ENCODE measurements around the gene ODAM.
"Not testable (repeated sequence)": the region's sequence is repeated elsewhere in the genome, so short reads cannot be mapped to it uniquely, and the experiment has no call there.

Gene ODAM

DNA sequence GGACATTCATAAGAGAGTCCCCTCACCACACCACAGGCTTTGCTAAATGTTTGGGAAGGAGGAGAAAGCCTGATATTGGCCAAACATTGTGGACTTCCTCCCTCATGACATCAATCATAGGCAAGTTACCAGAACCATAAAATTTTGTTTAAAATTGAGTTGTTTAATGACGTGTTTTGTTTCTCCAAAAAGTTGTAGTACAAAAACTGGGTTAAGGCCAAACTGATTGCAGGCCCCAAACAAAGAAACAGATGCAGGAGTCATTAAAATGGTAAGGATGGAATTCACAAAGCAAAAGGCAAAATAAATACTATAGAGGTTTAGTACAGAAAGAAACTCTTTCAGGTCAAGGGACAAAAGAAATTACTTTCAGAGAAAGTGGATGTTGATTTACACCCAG is 3.9 kb upstream of the ODAM start:
- CTCF ChIA-PET, result no interaction called here
- no peak overlapping the region for H3K27ac Mint-ChIP-seq

GRCh38 chr4:70192895-70193294 is 2.6 kb upstream of the ODAM start:
- Mint-ChIP-seq H3K27ac (no peak overlapping the region), H3K4me1 (no peaks in the 10 kb centered on the region), H3K9me3 (no peaks in the 10 kb centered on the region), H3K27me3 (no peaks in the 10 kb centered on the region), H3K36me3 (no peaks in the 10 kb centered on the region), H3K4me3 (no peak overlapping the region)
- no peak for DNase-seq
- CTCF ChIA-PET, result interaction anchor here (1.9 kb wide), 1 partner anchor 9 kb away, joined by 10 read pairs; no protein-coding TSS in a partner anchor

More for the DNA sequence above, 3.9 kb upstream of the ODAM start:
- no peak overlapping the region for H3K4me3 Mint-ChIP-seq
- H3K36me3 Mint-ChIP-seq, result no peaks in the 10 kb centered on the region
- H3K27me3 Mint-ChIP-seq, result no peaks in the 10 kb centered on the region
- H3K4me1 Mint-ChIP-seq, result no peaks in the 10 kb centered on the region
- H3K9me3 Mint-ChIP-seq, result no peaks in the 10 kb centered on the region
- DNase-seq, result no peak

- Mint-ChIP-seq H3K4me1 (no peaks in the 10 kb centered on the region), H3K9me3 (no peaks in the 10 kb centered on the region), H3K36me3 (no peaks in the 10 kb centered on the region), H3K4me3 (no peak overlapping the region), H3K27me3 (no peaks in the 10 kb centered on the region), H3K27ac (no peak overlapping the region)
- DNase-seq, result no peak
- CTCF ChIA-PET, result interaction anchor here (1.3 kb wide), 1 partner anchor 12 kb away, joined by 3 read pairs; no protein-coding TSS in a partner anchor
Measured at GRCh38 chr4:70196857-70197256, 1.3 kb downstream of the ODAM start.

GRCh38 chr4:70197842-70198241 is 2.3 kb downstream of the ODAM start:
- no peak for DNase-seq
- H3K4me3 Mint-ChIP-seq, result no peak overlapping the region
- H3K36me3 Mint-ChIP-seq, result no peaks in the 10 kb centered on the region
- H3K27me3 Mint-ChIP-seq, result no peaks in the 10 kb centered on the region
- H3K9me3 Mint-ChIP-seq, result no peaks in the 10 kb centered on the region
- no peaks in the 10 kb centered on the region for H3K4me1 Mint-ChIP-seq
- H3K27ac Mint-ChIP-seq, result no peak overlapping the region
- CTCF ChIA-PET, result interaction anchor here (1.1 kb wide), 1 partner anchor 14 kb away, joined by 3 read pairs; no protein-coding TSS in a partner anchor

- Mint-ChIP-seq H3K27ac (no peak overlapping the region), H3K36me3 (no peaks in the 10 kb centered on the region), H3K4me1 (no peaks in the 10 kb centered on the region), H3K4me3 (no peak overlapping the region), H3K27me3 (no peaks in the 10 kb centered on the region), H3K9me3 (no peaks in the 10 kb centered on the region)
- CTCF ChIA-PET, result no interaction called here
- no peak for DNase-seq
Measured at GRCh38 chr4:70203601-70204000, 8.1 kb downstream of the ODAM start.

GRCh38 chr4:70212752-70213151 is 17.2 kb downstream of the ODAM start:
- DNase-seq, CTCF ChIA-PET, H3K4me1 Mint-ChIP-seq, H3K27ac Mint-ChIP-seq, H3K36me3 Mint-ChIP-seq, H3K27me3 Mint-ChIP-seq, H3K4me3 Mint-ChIP-seq, H3K9me3 Mint-ChIP-seq: not testable (repeated sequence)

DNA sequence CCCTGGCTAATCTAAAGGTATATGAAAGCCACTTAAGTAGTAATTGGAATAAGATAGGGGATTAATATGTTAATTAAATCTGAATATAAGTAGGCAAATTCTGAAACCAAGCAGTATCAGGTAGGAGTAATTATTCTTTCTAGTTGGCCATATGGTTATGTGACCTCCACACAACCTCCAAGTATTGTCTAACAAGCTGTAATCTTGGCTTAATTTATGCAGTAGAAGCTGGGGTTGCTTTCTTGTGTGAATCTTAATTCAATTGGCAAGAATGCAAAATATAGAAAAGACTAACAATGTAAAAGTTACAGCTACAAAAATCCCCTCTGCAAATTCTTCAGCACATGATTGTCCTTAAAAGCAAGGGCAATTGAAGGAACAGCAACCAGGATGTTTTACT is 20.6 kb downstream of the ODAM start:
- CTCF ChIA-PET, H3K4me3 Mint-ChIP-seq, H3K27me3 Mint-ChIP-seq, H3K27ac Mint-ChIP-seq, H3K9me3 Mint-ChIP-seq, H3K36me3 Mint-ChIP-seq, DNase-seq, H3K4me1 Mint-ChIP-seq: not testable (repeated sequence)

GRCh38 chr4:70216550-70216949 is 21.0 kb downstream of the ODAM start:
- H3K4me3 Mint-ChIP-seq, H3K9me3 Mint-ChIP-seq, H3K27ac Mint-ChIP-seq, DNase-seq, H3K4me1 Mint-ChIP-seq, H3K36me3 Mint-ChIP-seq, CTCF ChIA-PET, H3K27me3 Mint-ChIP-seq: not testable (repeated sequence)

DNA sequence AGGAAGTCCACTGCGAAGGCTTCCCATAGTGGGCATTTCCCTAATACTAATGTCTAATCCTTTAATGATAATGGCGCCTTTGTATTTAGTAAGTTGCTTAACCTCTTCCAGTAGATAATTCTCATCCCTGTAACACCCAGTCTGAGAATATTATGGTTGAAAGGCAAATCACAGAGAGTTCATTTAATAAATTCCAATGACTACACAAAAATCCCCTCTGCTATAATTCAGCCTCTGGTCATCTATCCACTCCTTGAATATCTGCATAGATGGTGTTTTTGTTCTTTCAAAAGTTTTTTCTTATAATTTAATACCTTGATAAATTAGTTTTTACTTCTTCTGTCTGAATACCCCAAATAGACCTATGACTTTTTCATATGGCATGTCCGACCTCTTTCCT is 25.9 kb downstream of the ODAM start:
- DNase-seq, H3K9me3 Mint-ChIP-seq, H3K4me3 Mint-ChIP-seq, H3K36me3 Mint-ChIP-seq, H3K27ac Mint-ChIP-seq, H3K4me1 Mint-ChIP-seq, H3K27me3 Mint-ChIP-seq, CTCF ChIA-PET: not testable (repeated sequence)

GRCh38 chr4:70221818-70222217 is 26.3 kb downstream of the ODAM start:
- H3K36me3 Mint-ChIP-seq, DNase-seq, H3K4me1 Mint-ChIP-seq, CTCF ChIA-PET, H3K4me3 Mint-ChIP-seq, H3K9me3 Mint-ChIP-seq, H3K27ac Mint-ChIP-seq, H3K27me3 Mint-ChIP-seq: not testable (repeated sequence)

DNA sequence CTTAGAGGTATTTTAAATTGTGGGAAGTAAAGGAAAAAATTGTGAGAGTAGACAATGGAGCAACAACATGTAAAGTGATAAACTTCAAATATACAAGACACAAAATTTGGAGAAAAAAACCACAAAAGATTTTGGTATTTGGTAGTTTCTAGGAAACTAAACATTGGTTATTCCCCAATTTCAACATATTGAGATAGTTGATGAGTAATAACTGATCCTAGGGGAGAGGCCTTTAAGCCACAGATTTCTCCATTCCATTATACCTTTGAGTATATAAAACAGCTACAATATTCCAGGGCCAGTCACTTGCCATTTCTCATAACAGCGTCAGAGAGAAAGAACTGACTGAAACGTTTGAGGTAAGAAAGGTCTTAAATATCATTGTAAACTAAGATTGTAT is 30.3 kb downstream of the ODAM start, which contains the start of gene FDCSP:
Gene FDCSP (plus strand): TSS at position 301 of the 400 bp plus-strand sequence. CDS start 5,071 bp downstream, outside the sequence.
- Mint-ChIP-seq H3K27me3 (no peaks in the 10 kb centered on the region), H3K27ac (no peak within 1 kb of the TSS), H3K4me3 (no peak within 1 kb of the TSS), H3K9me3 (no peaks in the 10 kb centered on the region), H3K4me1 (no peaks in the 10 kb centered on the region), H3K36me3 (no peaks in the 10 kb centered on the region)
- CTCF ChIA-PET, result no interaction called here
- no peak for DNase-seq

GRCh38 chr4:70236125-70236524 is 40.6 kb downstream of the ODAM start:
- no peaks in the 10 kb centered on the region for H3K4me1 Mint-ChIP-seq
- no peak overlapping the region for H3K27ac Mint-ChIP-seq
- H3K9me3 Mint-ChIP-seq, result no peaks in the 10 kb centered on the region
- H3K36me3 Mint-ChIP-seq, result no peaks in the 10 kb centered on the region
- CTCF ChIA-PET, result no interaction called here
- H3K4me3 Mint-ChIP-seq, result no peak overlapping the region
- no peak for DNase-seq
- H3K27me3 Mint-ChIP-seq, result no peaks in the 10 kb centered on the region

GRCh38 chr4:70239131-70239883 is 43.8 kb downstream of the ODAM start:
- DNase-seq, result no peak
- H3K36me3 Mint-ChIP-seq, result no peaks in the 10 kb centered on the region
- H3K27me3 Mint-ChIP-seq, result no peaks in the 10 kb centered on the region
- no peaks in the 10 kb centered on the region for H3K9me3 Mint-ChIP-seq
- no peak overlapping the region for H3K27ac Mint-ChIP-seq
- H3K4me3 Mint-ChIP-seq, result no peak overlapping the region
- CTCF ChIA-PET, result no interaction called here
- no peaks in the 10 kb centered on the region for H3K4me1 Mint-ChIP-seq

GRCh38 chr4:70239884-70240591 is 44.5 kb downstream of the ODAM start:
- DNase-seq, result no peak
- no peaks in the 10 kb centered on the region for H3K27me3 Mint-ChIP-seq
- no peak overlapping the region for H3K27ac Mint-ChIP-seq
- no peaks in the 10 kb centered on the region for H3K4me1 Mint-ChIP-seq
- CTCF ChIA-PET, result no interaction called here
- H3K36me3 Mint-ChIP-seq, result no peaks in the 10 kb centered on the region
- no peak overlapping the region for H3K4me3 Mint-ChIP-seq
- H3K9me3 Mint-ChIP-seq, result no peaks in the 10 kb centered on the region

- H3K4me1 Mint-ChIP-seq, H3K27ac Mint-ChIP-seq, H3K36me3 Mint-ChIP-seq, CTCF ChIA-PET, H3K27me3 Mint-ChIP-seq, DNase-seq, H3K4me3 Mint-ChIP-seq, H3K9me3 Mint-ChIP-seq: not testable (repeated sequence)
Measured at GRCh38 chr4:70242297-70242696, 46.8 kb downstream of the ODAM start, which contains the start of gene CSN3. TSS of gene CSN3 (plus strand) at chr4:70242597. CDS start at chr4:70244820, 2,223 bp downstream.

All from activated naive CD4-positive, alpha-beta T cell treated with anti-CD3 and anti-CD28 coated beads, Interleukin-2, amount 10 ng/mL, durations not matched to agents 7 days and 5 days (primary cell).